Measurements from ENCODE around the gene CATSPERZ.
A peak's percentile ranks its signal among the peaks of the same experiment; 100 is the strongest.

The CATSPERZ gene

GRCh38 chr11:64303109-64304031 is 3.2 kb downstream of the CATSPERZ start:
- Histone ChIP-seq H2AFZ (ENCODE audit: low read depth) (no peak overlapping the region), H3K4me3 (IDR thresholded peaks at IDR 0.05; ENCODE audit: insufficient read depth, low read depth, low read length) (no peak overlapping the region), H3K4me2 (peak overlapping the region; percentile 77), H3K36me3 (ENCODE audit: insufficient read depth) (no peaks in the 10 kb centered on the region), H4K20me1 (ENCODE audit: insufficient read depth) (no peaks in the 10 kb centered on the region), H3K27me3 (ENCODE audit: insufficient read depth, low read depth) (peaks cover 14% of the 10 kb centered on the region), H3K79me2 (ENCODE audit: insufficient read depth, low read depth) (peaks cover 21% of the 10 kb centered on the region), H3K27ac (peak overlapping the region; percentile 100), H3K4me1 (ENCODE audit: low read depth, poor library complexity, severe bottlenecking) (peaks cover 38% of the 10 kb centered on the region), H3K9ac (peak overlapping the region; percentile 98; the same call in 1 of the 2 replicates)
- no peak for TF ChIP-seq CTCF (conservative IDR thresholded peaks at IDR 0.05; ENCODE audit: low read depth, low read length)

- H3K27ac ChIP-seq, result peak overlapping the region; percentile 100
- peaks cover 24% of the 10 kb centered on the region for H3K79me2 ChIP-seq (ENCODE audit: insufficient read depth, low read depth)
- H3K27me3 ChIP-seq (ENCODE audit: insufficient read depth, low read depth), result peaks cover 14% of the 10 kb centered on the region
- H3K36me3 ChIP-seq (ENCODE audit: insufficient read depth), result no peaks in the 10 kb centered on the region
- H4K20me1 ChIP-seq (ENCODE audit: insufficient read depth), result no peaks in the 10 kb centered on the region
- H3K4me3 ChIP-seq (IDR thresholded peaks at IDR 0.05; ENCODE audit: insufficient read depth, low read depth, low read length), result no peak overlapping the region
- no peak for TF ChIP-seq CTCF (conservative IDR thresholded peaks at IDR 0.05; ENCODE audit: low read depth, low read length)
- H3K4me1 ChIP-seq (ENCODE audit: low read depth, poor library complexity, severe bottlenecking), result peaks cover 41% of the 10 kb centered on the region
- H2AFZ ChIP-seq (ENCODE audit: low read depth), result peak overlapping the region; percentile 77; the same call in 1 of the 2 replicates
- peak overlapping the region; percentile 98; the same call in 1 of the 2 replicates for H3K9ac ChIP-seq
- peak overlapping the region; percentile 77 for H3K4me2 ChIP-seq
Measured at GRCh38 chr11:64304032-64304315, 3.8 kb downstream of the CATSPERZ start.

- H3K36me3 ChIP-seq (ENCODE audit: insufficient read depth), result no peaks in the 10 kb centered on the region
- H3K79me2 ChIP-seq (ENCODE audit: insufficient read depth, low read depth), result peaks cover 26% of the 10 kb centered on the region
- peak overlapping the region; percentile 77 for H2AFZ ChIP-seq (ENCODE audit: low read depth)
- peak overlapping the region; percentile 100 for H3K27ac ChIP-seq
- peak; percentile 94 for TF ChIP-seq CTCF (conservative IDR thresholded peaks at IDR 0.05; ENCODE audit: low read depth, low read length)
- peak overlapping the region; percentile 98 for H3K9ac ChIP-seq
- peak overlapping the region; percentile 77 for H3K4me2 ChIP-seq
- peaks cover 46% of the 10 kb centered on the region for H3K4me1 ChIP-seq (ENCODE audit: low read depth, poor library complexity, severe bottlenecking)
- H3K27me3 ChIP-seq (ENCODE audit: insufficient read depth, low read depth), result peaks cover 12% of the 10 kb centered on the region
- no peak overlapping the region for H3K4me3 ChIP-seq (IDR thresholded peaks at IDR 0.05; ENCODE audit: insufficient read depth, low read depth, low read length)
- no peaks in the 10 kb centered on the region for H4K20me1 ChIP-seq (ENCODE audit: insufficient read depth)
Measured at GRCh38 chr11:64304316-64305072, 4.3 kb downstream of the CATSPERZ start.

- Histone ChIP-seq H3K27ac (peak within 1 kb of the TSS; percentile 100), H3K4me1 (ENCODE audit: low read depth, poor library complexity, severe bottlenecking) (peaks cover 52% of the 10 kb centered on the region), H4K20me1 (ENCODE audit: insufficient read depth) (no peaks in the 10 kb centered on the region), H3K36me3 (ENCODE audit: insufficient read depth) (no peaks in the 10 kb centered on the region), H2AFZ (ENCODE audit: low read depth) (peak within 1 kb of the TSS; percentile 77), H3K79me2 (ENCODE audit: insufficient read depth, low read depth) (peaks cover 26% of the 10 kb centered on the region), H3K27me3 (ENCODE audit: insufficient read depth, low read depth) (peaks cover 6% of the 10 kb centered on the region), H3K9ac (peak within 1 kb of the TSS; percentile 98), H3K4me3 (IDR thresholded peaks at IDR 0.05; ENCODE audit: insufficient read depth, low read depth, low read length) (no peak within 1 kb of the TSS), H3K4me2 (peak within 1 kb of the TSS; percentile 90)
- TF ChIP-seq CTCF (conservative IDR thresholded peaks at IDR 0.05; ENCODE audit: low read depth, low read length), result no peak
Measured at GRCh38 chr11:64305075-64305690, 5.0 kb downstream of the CATSPERZ start, which contains the start of gene ESRRA. Gene ESRRA, plus strand, starts transcription at chr11:64305524. Its CDS starts 1,656 bp downstream, at chr11:64307180.
